Osteocyte (in vitro differentiated cells): ENCODE results near the gene PFKFB1. TPM values are rescaled to one million over a fixed set of nuclear protein-coding genes. Genes with fewer than 3 reads are reported as not detected.

Source experiments
- DNase-seq: peaks from one replicate; pipeline ENCODE4 v3.0.0; 2021; ENCODE audit warnings: mixed read lengths; ENCODE audit not compliant: unreplicated experiment; ENCODE audit errors: extremely low spot score
- H3K27ac Mint-ChIP-seq: one replicate; pipeline ENCODE4 v1.8.0; 2021; ENCODE audit warnings: mild to moderate bottlenecking, mixed read lengths; ENCODE audit not compliant: unreplicated experiment
- H3K27me3 Mint-ChIP-seq: one replicate; pipeline ENCODE4 v1.8.0; 2021; ENCODE audit warnings: mixed read lengths; ENCODE audit not compliant: unreplicated experiment
- H3K36me3 Mint-ChIP-seq: one replicate; pipeline ENCODE4 v1.8.0; 2021; ENCODE audit warnings: mixed read lengths; ENCODE audit not compliant: unreplicated experiment
- H3K4me1 Mint-ChIP-seq: one replicate; pipeline ENCODE4 v1.8.0; 2021; ENCODE audit warnings: mixed read lengths; ENCODE audit not compliant: unreplicated experiment
- H3K4me3 Mint-ChIP-seq: one replicate; pipeline ENCODE4 v1.8.0; 2021; ENCODE audit warnings: mild to moderate bottlenecking, moderate library complexity, mixed read lengths; ENCODE audit not compliant: unreplicated experiment
- H3K9me3 Mint-ChIP-seq: one replicate; pipeline ENCODE4 v1.8.0; 2021; ENCODE audit warnings: mixed read lengths; ENCODE audit not compliant: unreplicated experiment
- total RNA-seq: library from RNA; stranded (reverse); gene quantifications from 2 replicates; pipeline ENCODE4 v1.2.1, GENCODE V29; 2021
- TF ChIP-seq, protein P1 (sequence below): fragments of 200-600 bp; sonication (generic); IDR thresholded peaks from 2 replicates; pipeline ENCODE4 v1.5.0; 2021; ENCODE audit warnings: antibody characterized with exemption, mild to moderate bottlenecking, moderate library complexity

The PFKFB1 gene
- total RNA-seq, 1 donor from 2014 or later = not detected

DNA sequence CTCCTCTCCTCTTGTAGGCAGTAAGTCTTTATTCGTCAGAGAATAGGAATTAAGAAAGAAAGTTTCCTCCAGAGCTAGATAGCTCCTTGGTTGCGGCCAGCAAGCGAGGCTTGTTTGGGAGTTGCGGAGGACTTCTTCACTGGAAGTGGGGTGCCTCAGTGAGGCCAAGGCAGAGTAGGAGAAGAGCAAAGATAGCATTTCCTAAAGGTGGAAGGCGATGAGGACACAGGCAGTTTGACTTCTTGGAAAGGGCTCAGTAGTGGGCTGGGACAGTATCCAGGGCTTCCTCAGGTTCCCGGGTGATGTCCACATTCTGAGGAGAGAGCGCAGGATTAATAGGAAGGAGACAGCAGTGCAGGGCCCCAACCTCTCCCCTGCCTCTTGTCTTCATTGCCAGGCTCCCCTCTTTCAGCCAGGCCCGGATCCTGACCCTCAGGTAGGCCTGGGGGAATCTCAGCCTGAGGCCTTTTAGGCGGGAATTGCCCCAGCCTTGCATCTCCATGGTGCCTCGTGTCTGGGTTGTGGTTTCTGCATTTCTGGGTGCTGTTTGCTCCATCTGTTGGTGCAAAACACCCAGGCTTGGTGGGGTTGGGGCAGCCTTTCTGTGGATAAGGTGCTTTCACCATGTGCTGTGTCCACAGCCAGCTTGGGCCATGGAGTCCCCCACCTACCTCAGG is 60.7 kb downstream of the PFKFB1 start:
- no peak overlapping the region for H3K27ac Mint-ChIP-seq
- TF ChIP-seq, protein P1, sequence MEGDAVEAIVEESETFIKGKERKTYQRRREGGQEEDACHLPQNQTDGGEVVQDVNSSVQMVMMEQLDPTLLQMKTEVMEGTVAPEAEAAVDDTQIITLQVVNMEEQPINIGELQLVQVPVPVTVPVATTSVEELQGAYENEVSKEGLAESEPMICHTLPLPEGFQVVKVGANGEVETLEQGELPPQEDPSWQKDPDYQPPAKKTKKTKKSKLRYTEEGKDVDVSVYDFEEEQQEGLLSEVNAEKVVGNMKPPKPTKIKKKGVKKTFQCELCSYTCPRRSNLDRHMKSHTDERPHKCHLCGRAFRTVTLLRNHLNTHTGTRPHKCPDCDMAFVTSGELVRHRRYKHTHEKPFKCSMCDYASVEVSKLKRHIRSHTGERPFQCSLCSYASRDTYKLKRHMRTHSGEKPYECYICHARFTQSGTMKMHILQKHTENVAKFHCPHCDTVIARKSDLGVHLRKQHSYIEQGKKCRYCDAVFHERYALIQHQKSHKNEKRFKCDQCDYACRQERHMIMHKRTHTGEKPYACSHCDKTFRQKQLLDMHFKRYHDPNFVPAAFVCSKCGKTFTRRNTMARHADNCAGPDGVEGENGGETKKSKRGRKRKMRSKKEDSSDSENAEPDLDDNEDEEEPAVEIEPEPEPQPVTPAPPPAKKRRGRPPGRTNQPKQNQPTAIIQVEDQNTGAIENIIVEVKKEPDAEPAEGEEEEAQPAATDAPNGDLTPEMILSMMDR = no peak
- peaks cover 14% of the 10 kb centered on the region for H3K36me3 Mint-ChIP-seq
- peaks cover 3% of the 10 kb centered on the region for H3K9me3 Mint-ChIP-seq
- DNase-seq = no peak
- H3K4me1 Mint-ChIP-seq = no peaks in the 10 kb centered on the region
- no peak overlapping the region for H3K4me3 Mint-ChIP-seq
- no peaks in the 10 kb centered on the region for H3K27me3 Mint-ChIP-seq

DNA sequence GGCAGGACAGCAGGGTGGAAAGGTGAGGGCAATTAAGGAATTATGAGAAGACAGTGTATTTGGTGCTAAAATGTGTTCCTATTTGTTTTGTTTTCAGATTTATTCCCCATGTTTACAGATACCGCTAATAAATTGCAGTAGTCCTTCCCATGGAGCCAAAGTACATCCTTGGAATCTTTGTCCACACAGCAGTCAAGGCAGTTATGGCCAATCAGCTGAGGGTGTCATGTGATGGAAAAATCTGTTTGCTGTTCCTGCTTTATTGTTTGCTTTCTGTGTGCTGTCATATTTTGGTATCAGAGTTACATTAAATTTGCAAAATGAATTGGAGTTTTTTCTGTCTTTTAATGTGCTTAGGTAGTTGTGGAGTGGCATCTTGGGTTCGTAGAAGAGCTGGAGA is 62.9 kb downstream of the PFKFB1 start:
- Mint-ChIP-seq H3K27me3 (no peaks in the 10 kb centered on the region), H3K4me1 (no peaks in the 10 kb centered on the region), H3K9me3 (no peaks in the 10 kb centered on the region), H3K36me3 (peaks cover 30% of the 10 kb centered on the region), H3K4me3 (no peak overlapping the region), H3K27ac (no peak overlapping the region)
- DNase-seq = no peak
- TF ChIP-seq, protein P1 = no peak

DNA sequence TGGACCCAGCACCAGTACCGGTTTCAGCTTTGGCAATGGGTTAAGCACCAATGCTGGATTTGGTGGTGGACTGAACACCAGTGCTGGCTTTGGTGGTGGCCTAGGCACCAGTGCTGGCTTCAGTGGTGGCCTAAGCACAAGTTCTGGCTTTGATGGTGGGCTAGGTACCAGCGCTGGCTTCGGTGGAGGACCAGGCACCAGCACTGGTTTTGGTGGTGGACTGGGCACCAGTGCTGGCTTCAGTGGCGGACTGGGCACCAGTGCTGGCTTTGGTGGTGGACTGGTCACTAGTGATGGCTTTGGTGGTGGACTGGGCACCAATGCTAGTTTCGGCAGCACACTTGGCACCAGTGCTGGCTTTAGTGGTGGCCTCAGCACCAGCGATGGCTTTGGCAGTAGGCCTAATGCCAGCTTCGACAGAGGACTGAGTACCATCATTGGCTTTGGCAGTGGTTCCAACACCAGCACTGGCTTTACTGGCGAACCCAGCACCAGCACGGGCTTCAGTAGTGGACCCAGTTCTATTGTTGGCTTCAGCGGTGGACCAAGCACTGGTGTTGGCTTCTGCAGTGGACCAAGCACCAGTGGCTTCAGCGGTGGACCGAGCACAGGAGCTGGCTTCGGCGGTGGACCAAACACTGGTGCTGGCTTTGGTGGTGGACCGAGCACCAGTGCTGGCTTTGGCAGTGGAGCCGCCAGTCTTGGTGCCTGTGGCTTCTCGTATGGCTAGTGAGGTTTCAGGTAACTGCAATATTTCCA is 63.5 kb downstream of the PFKFB1 start:
- DNase-seq = no peak
- Mint-ChIP-seq H3K27ac (no peak overlapping the region), H3K4me1 (no peaks in the 10 kb centered on the region), H3K36me3 (peaks cover 32% of the 10 kb centered on the region), H3K27me3 (no peaks in the 10 kb centered on the region), H3K9me3 (no peaks in the 10 kb centered on the region), H3K4me3 (no peak overlapping the region)
- TF ChIP-seq, protein P1 = no peak

DNA sequence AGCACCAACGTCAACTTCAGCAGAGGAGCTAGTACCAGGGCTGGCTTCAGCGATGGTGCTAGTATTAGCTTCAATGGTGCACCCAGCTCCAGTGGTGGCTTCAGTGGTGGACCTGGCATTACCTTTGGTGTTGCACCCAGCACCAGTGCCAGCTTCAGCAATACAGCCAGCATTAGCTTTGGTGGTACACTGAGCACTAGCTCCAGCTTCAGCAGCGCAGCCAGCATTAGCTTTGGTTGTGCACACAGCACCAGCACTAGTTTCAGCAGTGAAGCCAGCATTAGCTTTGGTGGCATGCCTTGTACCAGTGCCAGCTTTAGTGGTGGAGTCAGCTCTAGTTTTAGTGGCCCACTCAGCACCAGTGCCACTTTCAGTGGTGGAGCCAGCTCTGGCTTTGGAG is 65.1 kb downstream of the PFKFB1 start:
- Mint-ChIP-seq H3K4me1 (no peaks in the 10 kb centered on the region), H3K36me3 (peaks cover 38% of the 10 kb centered on the region), H3K27me3 (no peaks in the 10 kb centered on the region), H3K9me3 (no peaks in the 10 kb centered on the region), H3K27ac (no peak overlapping the region), H3K4me3 (no peak overlapping the region)
- DNase-seq = no peak
- TF ChIP-seq, protein P1 = no peak

DNA sequence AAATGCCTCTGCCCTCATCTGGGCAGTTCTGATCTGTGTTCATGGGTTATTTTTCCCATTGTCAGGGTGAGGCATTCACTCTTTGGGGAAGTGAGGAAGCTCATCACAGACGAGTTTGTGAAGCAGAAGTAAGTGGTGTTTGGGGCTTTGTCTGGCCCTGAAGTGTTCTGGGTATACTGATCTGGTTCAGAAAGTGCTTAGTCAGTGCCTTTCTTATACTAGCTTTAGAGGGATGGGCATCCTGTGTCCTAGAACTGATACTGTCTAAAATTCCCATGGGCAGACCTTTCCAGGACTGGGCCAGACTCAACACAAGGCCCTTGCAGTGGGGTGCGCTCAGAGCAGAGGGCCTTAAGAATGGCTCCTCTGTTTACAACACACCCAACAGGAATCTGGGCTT is 67.0 kb downstream of the PFKFB1 start:
- Mint-ChIP-seq H3K36me3 (peaks cover 36% of the 10 kb centered on the region), H3K4me1 (peaks cover 2% of the 10 kb centered on the region), H3K9me3 (no peaks in the 10 kb centered on the region), H3K27me3 (no peaks in the 10 kb centered on the region), H3K27ac (no peak overlapping the region), H3K4me3 (no peak overlapping the region)
- TF ChIP-seq, protein P1 = no peak
- no peak for DNase-seq
